Measurements from ENCODE around the gene NAT10.

The NAT10 gene

GRCh38 chr11:34150494-34151151 lies 45.2 kb downstream of the NAT10 start:
- DNase-seq, result no peak

- no peak for DNase-seq
Measured at GRCh38 chr11:34151166-34151565, 45.7 kb downstream of the NAT10 start.

GRCh38 chr11:34151916-34152845 lies 46.8 kb downstream of the NAT10 start:
- no peak for DNase-seq

- no peak for DNase-seq
Measured at GRCh38 chr11:34154059-34154875, 48.8 kb downstream of the NAT10 start.

GRCh38 chr11:34155057-34155756 lies 49.8 kb downstream of the NAT10 start:
- DNase-seq, result peak in 1 of 3 experiments; percentile 33

- no peak for DNase-seq
Measured at GRCh38 chr11:34155757-34156062, 50.3 kb downstream of the NAT10 start.

- no peak for DNase-seq
Measured at GRCh38 chr11:34157163-34157562, 51.7 kb downstream of the NAT10 start.

- no peak for DNase-seq
Measured at GRCh38 chr11:34158661-34159060, 53.2 kb downstream of the NAT10 start.

GRCh38 chr11:34160049-34160721 lies 54.8 kb downstream of the NAT10 start:
- DNase-seq, result no peak

GRCh38 chr11:34160791-34161190 lies 55.4 kb downstream of the NAT10 start:
- DNase-seq, result no peak

GRCh38 chr11:34161361-34161760 lies 55.9 kb downstream of the NAT10 start:
- DNase-seq, result no peak

GRCh38 chr11:34161812-34162492 lies 56.5 kb downstream of the NAT10 start:
- no peak for DNase-seq

- DNase-seq, result no peak
Measured at GRCh38 chr11:34162493-34162820, 57.0 kb downstream of the NAT10 start.

- DNase-seq, result no peak
Measured at GRCh38 chr11:34162856-34163255, 57.4 kb downstream of the NAT10 start.

GRCh38 chr11:34165121-34165520 lies 59.7 kb downstream of the NAT10 start:
- no peak for DNase-seq

GRCh38 chr11:34165786-34166555 lies 60.5 kb downstream of the NAT10 start:
- DNase-seq, result no peak

GRCh38 chr11:34166806-34167740 lies 61.6 kb downstream of the NAT10 start:
- peak in 1 of 3 experiments; percentile 2 for DNase-seq

GRCh38 chr11:34167961-34168360 lies 62.5 kb downstream of the NAT10 start:
- no peak for DNase-seq

- no peak for DNase-seq
Measured at GRCh38 chr11:34168642-34169420, 63.4 kb downstream of the NAT10 start.
